Esophagus muscularis mucosa (tissue), 4 donors: ENCODE data around the gene PKD1L1.

Source experiments
- CTCF ChIP-seq, 3 experiments: fragments of 200-600 bp in 2 of 3; fragments of 450-650 bp in 1 of 3; sonication (generic) in 2 of 3; IDR thresholded peaks; one replicate each; pipeline ENCODE4 v1.5.1; 2017 to 2019; ENCODE audit warnings: antibody characterized with exemption in 3 of 3, mild to moderate bottlenecking in 2 of 3, moderate library complexity in 1 of 3
- EP300 ChIP-seq: sonication (generic); formaldehyde crosslinking; IDR thresholded peaks from one replicate; pipeline ENCODE4 v1.6.1; 2017; ENCODE audit warnings: antibody characterized with exemption
- POLR2A ChIP-seq: fragments of 450-650 bp; IDR thresholded peaks from one replicate; pipeline ENCODE4 v1.6.1; 2017; ENCODE audit warnings: antibody characterized with exemption, moderate library complexity, mild to moderate bottlenecking, low read depth
- POLR2AphosphoS5 ChIP-seq, 2 donors: sonication (generic); formaldehyde crosslinking; IDR thresholded peaks; one replicate each; pipeline ENCODE4 v1.6.1; 2017; ENCODE audit warnings: antibody characterized with exemption in 2 of 2

GRCh38 chr7:47794016-47794415 lies 154.2 kb downstream of the PKD1L1 start:
- TF ChIP-seq CTCF (IDR thresholded peaks at IDR 0.05) (no peak), POLR2A (no peak), EP300 (no peak), POLR2AphosphoS5 (IDR thresholded peaks at IDR 0.05) (no peak)
